ENCODE data around the gene STAT2. TPM values are rescaled to one million over a fixed set of nuclear protein-coding genes. Genes with fewer than 3 reads are reported as not detected.

Gene STAT2
- total and polyA plus RNA-seq, 2 experiments from 2014 or later, result 15.6 to 67.9 TPM

- DNase-seq (ENCODE audit: low spot score) (peak; percentile 50), ATAC-seq (peak; percentile 96)
- H3K4me1 ChIP-seq (ENCODE audit: insufficient read depth), result peaks cover 6% of the 10 kb centered on the region; the same call in 1 of the 2 replicates
- peaks cover 6% of the 10 kb centered on the region for H3K27me3 Mint-ChIP-seq (ENCODE audit: insufficient read depth, low read depth, poor library complexity)
- H3K27ac ChIP-seq (ENCODE audit: low read depth), result no peak overlapping the region
- no peak overlapping the region for H3K27ac Mint-ChIP-seq
- peak overlapping the region; percentile 96 for H2AFZ ChIP-seq
- H3K4me3 ChIP-seq, result no peak overlapping the region
- no peaks in the 10 kb centered on the region for H3K9me2 ChIP-seq (ENCODE audit: insufficient read depth)
- no peaks in the 10 kb centered on the region for H3K79me2 ChIP-seq (replicated peaks; ENCODE audit: insufficient read depth)
- H3K36me3 ChIP-seq (ENCODE audit: insufficient read depth), result no peaks in the 10 kb centered on the region
- no peak overlapping the region for H3K4me2 ChIP-seq
- TF ChIP-seq CTCF (conservative IDR thresholded peaks at IDR 0.05; ENCODE audit: low read depth in 2 of 2), result peak; percentile 24 to 66; a peak in 3 of 4 replicates
- TF ChIP-seq ZNF114 (CRISPR knock-in tag; IDR thresholded peaks at IDR 0.05), result no peak
- peak; percentile 15; the same call in 1 of the 2 replicates for TF ChIP-seq ZNF462 (CRISPR knock-in tag; IDR thresholded peaks at IDR 0.05)
- no peak overlapping the region for H3K4me3 Mint-ChIP-seq
- H3K9me3 Mint-ChIP-seq, result peaks cover 11% of the 10 kb centered on the region; the same call in 2 of the 3 replicates
- H3K4me1 Mint-ChIP-seq, result peaks cover 11% of the 10 kb centered on the region; the same call in 2 of the 3 replicates
- H3K27me3 ChIP-seq (ENCODE audit: insufficient read depth), result no peaks in the 10 kb centered on the region
- H3K36me3 Mint-ChIP-seq (ENCODE audit: low read depth), result no peaks in the 10 kb centered on the region
- no peaks in the 10 kb centered on the region; the same call in 1 of the 2 replicates for H3F3A ChIP-seq (replicated peaks; ENCODE audit: low read depth)
- H4K20me1 ChIP-seq (replicated peaks; ENCODE audit: insufficient read depth), result no peaks in the 10 kb centered on the region
These were observed 17.5 kb upstream of the STAT2 start for GRCh38 chr12:56377310-56377988.

Data from GM23338 (cell line).